ENCODE measurements around the gene PCNX1.
"Not testable (repeated sequence)": the region's sequence is repeated elsewhere in the genome, so short reads cannot be mapped to it uniquely, and the experiment has no call there.

The PCNX1 gene

DNA sequence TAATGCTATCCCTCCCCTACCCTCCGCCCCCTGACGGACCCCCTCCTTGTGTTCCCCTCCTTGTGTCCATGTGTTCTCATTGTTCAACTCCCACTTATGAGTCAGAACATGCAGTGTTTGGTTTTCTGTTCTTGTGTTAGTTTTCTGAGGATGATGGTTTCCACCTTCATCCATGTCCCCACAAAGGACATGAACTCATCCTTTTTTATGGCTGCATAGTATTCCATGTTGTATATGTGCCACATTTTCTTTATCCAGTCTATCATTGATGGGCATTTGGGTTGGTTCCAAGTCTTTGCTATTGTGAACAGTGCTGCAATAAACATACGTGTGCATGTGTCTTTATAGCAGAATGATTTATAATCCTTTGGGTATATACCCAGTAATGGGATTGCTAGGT lies 112.7 kb downstream of the PCNX1 start:
- not testable (repeated sequence) for DNase-seq (ENCODE audit: low spot score)

DNA sequence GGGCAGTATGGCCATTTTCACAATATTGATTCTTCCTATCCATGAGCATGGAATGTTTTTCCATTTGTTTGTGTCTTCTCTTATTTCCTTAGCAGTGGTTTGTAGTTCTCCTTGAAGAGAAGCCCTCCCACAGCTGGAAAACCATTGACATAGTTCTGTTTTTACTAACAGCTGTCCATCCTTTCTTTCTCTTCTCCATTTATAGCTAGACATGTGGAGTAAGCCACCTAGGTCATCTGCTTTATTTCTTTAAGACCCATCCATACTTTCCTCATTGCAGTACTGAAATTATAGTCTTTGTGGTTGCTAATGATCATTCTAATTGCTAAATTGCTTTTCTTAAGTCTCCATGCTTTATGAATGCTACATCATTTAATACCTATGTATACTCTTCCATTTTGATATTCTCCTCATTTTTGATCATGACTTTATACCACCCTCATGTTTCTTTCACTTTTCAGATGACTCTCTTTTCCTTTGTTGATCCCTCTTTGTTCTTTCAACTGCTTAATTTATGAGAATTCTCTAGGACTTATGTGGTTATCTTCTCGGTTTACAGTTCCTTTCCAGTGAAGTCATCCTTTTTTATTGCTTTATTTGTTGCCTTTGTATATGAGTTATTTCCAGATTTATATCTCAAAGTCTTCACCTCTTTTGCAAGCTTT lies 114.2 kb downstream of the PCNX1 start:
- no peak for DNase-seq (ENCODE audit: low spot score)

DNA sequence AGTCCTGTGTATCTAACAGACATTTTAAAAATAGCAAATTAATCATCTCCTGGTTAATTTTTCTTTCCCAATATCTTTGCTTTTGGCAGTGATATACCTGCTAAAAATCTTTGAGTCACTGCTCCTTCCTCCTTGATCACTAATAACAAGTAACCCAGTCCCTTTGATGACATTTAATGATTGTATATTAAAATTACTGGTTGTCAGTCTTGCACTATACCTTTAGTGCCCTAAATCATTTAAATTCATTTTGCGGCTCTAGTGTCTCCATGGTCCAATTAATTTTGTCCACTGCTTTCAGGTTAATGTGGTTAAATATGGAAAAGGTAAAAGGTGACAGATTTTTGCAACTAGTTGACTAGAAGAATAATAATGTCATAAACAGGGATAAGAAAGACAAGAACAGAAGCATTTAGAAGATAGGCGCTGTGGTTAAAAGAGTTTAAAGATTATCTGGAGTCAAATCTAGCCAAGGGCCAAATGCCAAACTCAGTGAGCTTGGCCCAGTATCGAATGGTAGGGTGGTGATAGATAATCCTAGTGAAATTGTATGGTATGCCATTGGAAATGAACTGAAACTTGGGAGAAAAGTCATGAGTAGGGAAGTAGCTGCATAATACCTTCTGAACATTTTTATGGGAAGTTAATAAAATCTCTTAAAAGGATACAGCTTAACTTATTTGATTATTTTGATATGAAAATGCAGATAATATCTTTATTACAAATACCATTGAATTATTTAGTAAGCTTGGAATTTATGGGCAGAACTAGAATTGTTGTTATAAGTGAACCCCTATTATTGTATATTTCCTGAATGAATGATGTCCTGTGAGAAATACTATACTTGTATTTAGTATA lies 115.0 kb downstream of the PCNX1 start:
- no peak for DNase-seq (ENCODE audit: low spot score)

DNA sequence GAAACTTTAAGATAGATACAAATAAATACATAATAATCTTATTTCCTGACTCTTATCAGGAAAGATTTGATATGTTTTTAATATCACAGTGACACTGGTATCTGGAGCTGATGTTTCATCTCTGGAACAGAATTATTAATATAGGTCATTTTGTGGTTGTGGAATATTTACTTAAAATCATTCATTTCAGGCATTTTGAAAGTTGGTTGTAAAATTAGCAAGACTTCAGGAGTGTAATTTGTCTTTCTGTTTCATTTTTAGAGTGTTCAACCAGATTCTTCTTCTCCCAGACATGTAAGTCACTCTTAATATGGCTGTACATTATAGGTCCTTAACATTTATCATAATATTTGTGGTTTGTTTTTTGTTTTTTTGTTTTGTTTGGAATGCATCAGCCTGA lies 115.7 kb downstream of the PCNX1 start:
- DNase-seq (ENCODE audit: low spot score) = no peak

DNA sequence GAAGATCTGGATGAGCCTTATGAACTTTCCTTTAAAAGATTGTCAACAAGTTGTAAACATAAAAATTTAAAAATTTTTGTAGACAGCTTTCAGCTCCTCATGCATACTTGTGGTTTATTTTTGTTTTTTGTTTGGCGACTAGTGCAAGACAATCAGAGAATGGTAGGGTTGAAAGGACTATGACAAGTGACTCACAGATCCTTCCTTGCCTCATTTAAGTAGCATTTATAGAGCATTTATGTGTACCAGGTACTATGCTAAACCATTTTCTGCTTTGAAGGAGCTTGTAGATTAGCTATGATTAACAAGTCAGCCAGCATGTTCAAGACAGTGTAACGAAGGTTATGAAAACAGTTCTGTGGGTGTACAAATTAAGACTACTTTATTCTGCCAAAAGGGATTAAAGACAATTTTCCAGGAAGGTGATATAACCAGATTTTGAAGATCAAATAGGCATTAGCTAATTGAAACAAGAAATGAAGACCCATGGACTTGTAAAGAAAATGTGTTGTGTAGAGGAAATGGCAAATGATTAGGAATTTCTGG lies 122.0 kb downstream of the PCNX1 start:
- no peak for DNase-seq (ENCODE audit: low spot score)

DNA sequence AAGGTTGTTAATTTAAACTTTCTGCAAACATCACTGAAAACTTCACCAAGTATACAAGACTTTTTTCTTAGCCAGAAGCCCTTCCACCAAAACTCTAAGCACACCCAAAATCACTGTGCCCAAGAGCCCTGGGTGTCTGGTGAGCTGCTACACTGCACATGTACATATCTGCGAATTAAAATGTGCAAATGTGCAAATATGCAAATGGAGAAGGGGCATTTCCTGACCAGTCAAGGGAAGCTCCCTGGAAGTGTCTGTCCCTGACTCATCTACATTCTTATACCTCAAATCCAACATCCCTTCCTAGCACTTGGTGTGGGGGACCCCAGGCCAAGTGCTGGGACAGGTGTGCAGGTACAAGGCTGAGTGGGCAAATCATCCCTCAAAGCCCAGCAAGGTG lies 123.7 kb downstream of the PCNX1 start:
- DNase-seq (ENCODE audit: low spot score) = no peak

DNA sequence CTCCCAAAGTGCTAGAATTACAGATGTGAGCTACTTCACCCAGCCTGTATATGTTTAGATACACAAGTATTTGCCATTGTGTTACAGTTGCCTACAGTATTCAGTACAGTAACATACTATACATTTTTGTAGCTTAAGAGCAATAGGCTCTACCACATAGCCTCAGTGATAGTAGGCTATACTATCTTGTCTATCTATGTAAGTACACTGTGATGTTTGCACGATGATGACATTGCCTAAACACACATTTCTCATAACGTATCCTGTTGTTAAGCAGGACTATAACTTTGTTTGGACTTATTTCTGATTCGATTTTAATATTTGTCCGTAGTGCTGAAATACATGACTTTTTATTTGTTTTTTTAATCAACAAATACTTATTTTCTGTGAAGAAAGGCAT lies 129.2 kb downstream of the PCNX1 start:
- DNase-seq (ENCODE audit: low spot score) = no peak

DNA sequence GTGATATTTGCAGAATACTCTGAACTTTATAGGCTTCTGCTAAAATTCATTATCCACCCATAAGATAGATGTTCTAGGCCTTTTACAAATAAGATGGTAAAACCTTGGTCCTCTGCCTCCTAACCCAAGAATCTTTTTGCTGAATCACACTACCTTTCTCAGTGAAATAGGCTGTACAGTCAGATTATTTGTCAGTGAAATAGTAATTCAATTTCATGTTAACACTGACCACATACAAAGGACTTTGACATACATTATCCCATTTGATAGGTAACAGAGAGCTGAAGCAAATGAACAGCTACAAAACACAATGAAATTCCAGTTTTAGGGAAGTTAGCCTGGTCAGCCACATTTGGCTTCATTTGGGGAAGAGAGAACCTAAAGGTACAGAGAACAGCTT lies 141.1 kb downstream of the PCNX1 start:
- DNase-seq (ENCODE audit: low spot score) = no peak

DNA sequence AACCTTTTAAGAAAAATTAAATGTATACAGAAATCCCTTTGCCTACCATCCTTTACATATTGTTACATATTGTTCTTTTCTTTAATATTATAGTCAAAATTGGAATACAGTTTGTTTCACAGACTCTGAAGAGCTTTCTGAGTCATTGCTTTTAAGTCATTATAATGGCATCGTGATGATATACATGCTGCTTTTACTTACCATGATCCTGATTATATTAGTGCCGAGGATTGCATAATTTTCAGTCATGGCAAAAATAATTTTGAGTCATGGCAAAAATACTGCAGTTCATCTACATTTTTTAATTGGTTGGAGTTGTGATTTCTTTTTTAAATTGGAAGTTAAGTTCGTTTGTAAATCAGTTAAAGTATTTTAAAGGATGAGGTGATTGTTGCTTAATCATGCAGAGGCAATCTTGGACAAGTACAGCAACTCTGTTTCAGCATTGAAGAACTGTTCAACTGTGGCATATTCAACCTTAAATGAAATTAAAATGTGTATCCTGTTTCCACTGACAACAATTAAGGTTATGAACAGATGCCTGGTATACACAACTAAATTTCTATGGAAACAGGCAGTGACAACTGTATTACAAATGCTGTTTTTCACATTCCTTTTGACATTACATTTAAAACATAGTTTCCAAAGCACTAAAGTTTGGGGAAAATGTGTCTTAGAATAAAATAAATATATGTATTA lies 142.3 kb downstream of the PCNX1 start:
- DNase-seq (ENCODE audit: low spot score) = no peak

DNA sequence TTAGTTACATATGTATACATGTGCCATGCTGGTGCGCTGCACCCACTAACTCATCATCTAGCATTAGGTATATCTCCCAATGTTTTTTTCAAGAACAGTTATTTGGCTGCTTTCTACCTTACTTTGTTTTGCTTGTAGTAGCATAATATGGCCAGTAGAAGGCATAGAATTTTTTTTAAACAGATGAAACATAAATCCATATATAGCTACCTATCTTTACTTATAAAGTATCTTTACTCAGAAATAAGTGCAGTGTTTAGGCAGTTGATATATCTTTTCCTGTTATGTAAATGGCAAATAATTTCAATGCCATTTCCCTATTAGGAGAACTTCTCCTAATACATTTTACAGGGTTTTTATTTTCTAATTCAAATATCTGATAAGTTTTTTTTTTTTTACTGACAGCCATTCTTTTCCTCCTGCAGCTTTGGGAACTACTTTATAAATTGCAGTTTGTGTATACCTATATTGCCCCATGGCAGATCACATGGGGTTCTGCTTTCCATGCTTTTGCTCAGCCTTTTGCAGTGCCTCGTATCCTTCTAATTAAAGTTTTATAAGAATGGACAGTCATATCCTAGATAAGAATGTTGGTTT lies 143.1 kb downstream of the PCNX1 start:
- DNase-seq (ENCODE audit: low spot score) = no peak

DNA sequence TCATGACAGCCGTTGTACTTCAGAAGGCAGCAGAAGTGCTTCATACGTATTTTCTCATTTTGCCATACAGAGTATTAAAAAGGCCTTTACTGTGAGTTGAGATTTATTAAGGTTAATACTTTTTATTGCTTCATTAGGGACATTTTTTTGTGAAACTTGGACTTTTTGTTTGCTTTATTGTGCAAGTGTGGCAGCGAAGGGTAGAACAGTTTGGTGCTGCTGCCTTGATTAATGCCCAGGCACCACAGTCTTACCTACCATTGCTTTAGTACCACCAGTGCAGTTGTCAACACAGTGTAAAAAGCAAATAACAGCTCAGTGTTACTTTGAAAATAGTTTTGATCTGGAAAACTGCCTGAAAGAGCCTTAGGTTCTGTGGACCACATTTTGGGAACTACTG lies 147.4 kb downstream of the PCNX1 start:
- no peak for DNase-seq (ENCODE audit: low spot score)

DNA sequence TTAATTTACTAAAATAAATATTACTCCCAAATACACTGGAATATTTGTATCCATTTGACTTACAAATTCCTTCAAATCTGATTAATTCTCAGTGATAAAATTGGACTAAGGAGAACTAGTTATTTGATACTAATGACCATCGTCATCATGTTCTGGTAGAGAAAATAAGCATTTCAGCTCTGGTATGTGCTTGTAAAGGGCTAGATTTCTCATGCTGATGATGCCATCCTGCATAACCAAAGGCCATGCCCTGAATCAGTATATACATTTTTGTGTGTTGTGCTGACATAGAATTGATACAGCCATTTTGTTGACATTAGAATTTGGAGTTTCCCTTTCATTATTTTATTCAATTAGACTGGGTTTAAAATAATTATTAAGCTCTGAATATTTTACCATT lies 148.9 kb downstream of the PCNX1 start:
- DNase-seq (ENCODE audit: low spot score) = no peak

DNA sequence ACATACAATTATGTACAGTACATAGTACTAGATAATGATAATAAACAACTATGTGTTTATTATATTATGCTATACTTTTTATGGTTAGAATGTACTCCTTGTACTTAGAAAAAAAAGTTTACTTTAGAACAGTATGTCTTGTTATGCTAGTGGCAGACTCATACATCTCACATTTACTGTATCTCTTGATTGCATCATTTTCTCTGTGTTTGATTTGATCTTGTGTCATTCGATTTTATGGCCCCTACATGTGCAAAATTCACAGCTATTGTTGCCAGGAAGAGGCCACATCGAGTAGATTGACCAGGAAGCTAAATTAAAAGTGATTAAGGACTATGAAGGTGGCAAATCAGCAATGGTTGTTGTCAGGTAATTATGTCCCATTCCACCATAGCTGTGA lies 153.0 kb downstream of the PCNX1 start:
- no peak for DNase-seq (ENCODE audit: low spot score)

DNA sequence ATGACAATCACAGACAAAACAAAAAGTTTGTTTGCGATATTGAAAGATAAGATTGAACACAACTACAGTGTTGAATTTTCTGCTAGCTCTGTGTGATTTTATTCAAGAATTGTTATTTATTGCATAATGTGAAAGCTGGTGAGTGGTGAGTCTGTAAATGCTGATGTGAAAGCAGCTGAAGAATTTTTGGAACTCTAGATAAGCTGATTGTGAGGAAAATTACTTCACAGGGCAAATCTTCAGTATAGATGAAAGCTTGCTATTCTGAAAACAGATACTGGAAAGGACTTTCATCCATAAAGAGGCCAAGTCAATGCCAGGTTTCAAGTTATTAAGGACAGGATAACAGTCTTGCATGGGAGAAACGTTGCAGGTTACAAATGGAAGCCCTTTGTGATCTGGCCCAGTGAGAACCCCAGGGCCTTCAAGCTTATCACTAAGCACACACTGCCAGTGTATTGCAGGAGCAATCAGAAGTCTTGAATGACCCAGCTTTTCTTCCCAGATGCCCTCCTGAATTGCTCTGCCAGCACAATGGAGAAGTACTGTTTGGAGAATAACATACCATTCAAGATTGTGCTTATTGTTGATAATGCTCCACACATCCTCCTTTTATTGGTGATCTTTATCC lies 153.7 kb downstream of the PCNX1 start:
- no peak for DNase-seq (ENCODE audit: low spot score)

DNA sequence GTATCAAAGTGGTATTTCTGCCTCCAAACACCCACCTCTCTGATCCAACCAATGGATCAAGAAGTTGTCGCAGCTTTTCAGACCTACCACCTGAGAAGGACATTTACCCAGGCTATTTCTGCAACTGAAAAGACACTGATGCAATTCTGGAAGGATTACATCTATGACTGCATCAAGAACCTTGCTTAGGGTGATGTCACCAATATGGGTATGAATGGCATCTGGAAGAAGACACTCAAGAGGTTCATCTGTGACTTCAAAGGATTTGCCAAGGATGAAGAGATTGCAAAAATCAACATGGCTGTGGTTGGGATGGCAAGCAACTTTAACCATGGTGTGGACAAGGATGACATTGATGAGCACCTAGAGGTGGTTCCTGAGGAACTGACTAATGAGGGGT lies 154.2 kb downstream of the PCNX1 start:
- DNase-seq (ENCODE audit: low spot score) = no peak

DNA sequence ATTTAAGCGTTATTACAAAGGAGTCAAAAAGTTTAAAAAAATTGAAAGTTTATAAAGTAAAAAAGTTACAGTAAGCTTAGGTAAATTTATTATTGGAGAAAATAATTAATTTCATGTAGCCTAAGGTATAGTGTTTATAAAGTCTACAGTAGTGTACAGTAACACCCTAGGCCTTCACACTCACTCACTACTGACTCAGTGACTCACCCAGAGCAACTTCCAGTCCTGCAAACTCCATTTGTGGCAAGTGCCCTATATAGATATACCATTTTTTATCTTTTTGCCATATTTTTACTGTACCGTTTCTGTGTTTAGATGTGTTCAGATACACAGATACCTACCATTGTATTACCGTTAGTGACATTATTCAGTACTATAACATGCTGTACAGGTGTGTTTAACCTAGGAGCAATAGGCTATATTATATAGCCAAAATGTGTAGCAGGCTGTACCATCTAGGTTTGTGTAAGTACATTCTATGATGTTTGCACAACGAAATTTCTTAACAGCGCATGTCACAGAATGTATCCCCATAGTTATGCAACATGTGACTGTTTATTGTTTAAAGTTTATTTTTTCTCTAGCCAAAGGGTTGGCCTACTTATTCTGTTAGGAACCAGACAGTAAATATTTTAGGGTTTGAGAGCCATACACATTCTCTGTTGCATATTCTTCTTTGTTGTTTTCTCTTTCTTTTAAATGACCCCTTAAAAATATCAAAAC lies 155.5 kb downstream of the PCNX1 start:
- DNase-seq (ENCODE audit: low spot score) = no peak

DNA sequence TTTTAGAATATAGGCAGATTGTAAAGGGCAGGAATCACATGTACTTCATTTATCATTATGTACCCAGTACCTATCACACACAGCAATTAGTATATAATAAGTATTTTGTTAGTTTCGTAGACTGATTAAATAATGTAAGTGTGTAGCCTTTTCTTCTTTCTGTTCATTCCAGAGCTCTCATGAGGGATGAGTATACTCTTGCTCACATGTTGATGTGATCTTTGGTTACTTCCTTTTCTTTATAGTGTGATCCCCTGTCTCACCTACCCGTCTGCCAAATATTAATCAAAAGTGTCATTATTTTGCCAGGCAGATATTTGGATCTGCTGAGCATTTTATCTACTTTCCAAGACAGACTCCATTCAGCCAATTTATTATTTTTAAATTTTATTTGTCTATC lies 156.1 kb downstream of the PCNX1 start:
- no peak for DNase-seq (ENCODE audit: low spot score)

DNA sequence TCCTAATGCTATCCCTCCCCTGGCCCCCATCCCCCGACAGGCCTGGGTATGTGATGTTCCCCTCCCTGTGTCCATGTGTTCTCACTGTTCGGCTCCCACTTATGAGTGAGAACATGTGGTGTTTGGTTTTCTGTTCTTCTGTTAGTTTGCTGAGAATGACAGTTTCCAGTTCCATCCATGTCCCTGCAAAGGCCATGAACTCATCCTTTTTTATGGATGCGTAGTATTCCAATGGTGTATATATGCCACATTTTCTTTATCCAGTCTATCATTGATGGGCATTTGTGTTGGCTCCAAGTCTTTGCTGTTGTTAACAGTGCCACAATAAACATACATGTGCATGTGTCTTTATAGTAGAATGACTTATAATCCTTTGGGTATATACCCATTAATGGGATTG lies 157.5 kb downstream of the PCNX1 start:
- DNase-seq (ENCODE audit: low spot score) = not testable (repeated sequence)

DNA sequence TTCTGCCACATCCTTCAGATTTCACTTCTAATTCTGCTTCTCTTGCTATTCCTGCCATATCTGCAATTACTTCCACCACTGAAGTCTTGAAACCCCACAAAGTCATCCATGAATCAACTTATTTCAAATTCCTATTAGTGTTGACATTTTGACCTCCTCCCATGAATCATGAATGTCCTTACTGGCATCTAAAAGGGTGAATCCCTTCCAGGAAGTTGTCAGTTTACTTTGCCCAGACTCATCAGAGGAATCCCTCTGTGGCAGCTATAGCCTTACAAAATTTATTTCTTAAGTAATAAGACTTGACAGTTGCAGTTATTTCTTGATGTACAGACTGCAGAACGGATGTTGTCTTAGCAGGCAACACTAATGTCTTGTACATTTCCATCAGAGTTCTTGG lies 162.9 kb downstream of the PCNX1 start:
- DNase-seq (ENCODE audit: low spot score) = no peak

DNA sequence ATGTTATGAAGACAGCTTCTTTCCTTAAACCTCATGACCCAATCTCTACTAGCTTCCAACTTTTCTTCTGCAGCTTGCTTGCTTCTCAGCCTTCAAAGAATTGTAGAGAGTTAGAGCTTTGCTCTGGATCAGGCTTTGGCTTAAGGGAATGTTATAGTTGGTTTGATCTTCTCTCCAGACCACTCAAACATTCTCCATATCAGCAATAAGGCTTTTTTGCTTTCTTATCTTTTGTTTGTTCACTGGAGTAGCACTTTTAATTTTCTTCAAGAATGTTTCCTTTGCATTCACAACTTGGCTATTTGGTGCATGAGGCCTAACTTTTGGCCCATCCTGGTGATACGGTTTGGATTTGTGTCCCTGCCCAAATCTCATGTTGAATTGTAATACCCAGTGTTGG lies 163.8 kb downstream of the PCNX1 start:
- DNase-seq (ENCODE audit: low spot score) = no peak

DNA sequence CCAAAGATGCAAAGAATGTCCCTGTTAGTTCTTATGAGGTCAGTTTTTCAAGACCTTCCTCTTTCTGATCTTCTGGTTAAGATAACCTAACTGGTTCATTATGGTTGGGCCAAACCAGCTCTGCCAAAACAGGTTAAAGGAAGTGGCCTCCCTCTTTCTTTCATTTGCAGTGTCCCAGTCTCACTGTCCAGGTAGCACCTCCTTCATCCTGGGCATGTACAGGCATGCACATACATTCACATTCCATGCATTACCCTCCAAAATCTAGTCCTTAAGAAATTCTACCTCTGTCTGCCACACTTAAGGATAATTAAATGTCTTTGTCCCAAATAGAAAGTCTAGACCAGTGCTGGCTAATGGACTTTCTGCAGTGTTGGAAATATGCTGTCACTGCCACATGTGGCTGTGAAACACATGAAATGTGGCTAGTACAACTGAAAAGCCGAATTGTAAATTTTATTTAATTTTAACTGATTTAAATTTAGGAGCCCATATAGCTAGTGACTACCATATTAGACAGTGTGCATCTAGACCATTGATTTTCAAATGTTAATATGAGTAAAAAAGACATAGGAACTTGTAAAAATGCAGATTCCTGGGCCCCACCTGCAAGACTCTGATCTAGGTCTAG lies 169.3 kb downstream of the PCNX1 start:
- DNase-seq (ENCODE audit: low spot score) = no peak

All from hepatic stellate cell (primary cell).